Activated naive CD8-positive, alpha-beta T cell treated with anti-CD3 and anti-CD28 coated beads, Interleukin-2, amount 50 U/mL, for 16 hours (primary cell): ENCODE data around the gene BHLHE40.
A peak's percentile ranks its signal among the peaks of the same experiment; 100 is the strongest.

Experiments used
- DNase-seq: peaks from one replicate; pipeline ENCODE4 v3.0.0-alpha.2; 2020; ENCODE audit warnings: low read depth, low spot score

The BHLHE40 gene

DNA sequence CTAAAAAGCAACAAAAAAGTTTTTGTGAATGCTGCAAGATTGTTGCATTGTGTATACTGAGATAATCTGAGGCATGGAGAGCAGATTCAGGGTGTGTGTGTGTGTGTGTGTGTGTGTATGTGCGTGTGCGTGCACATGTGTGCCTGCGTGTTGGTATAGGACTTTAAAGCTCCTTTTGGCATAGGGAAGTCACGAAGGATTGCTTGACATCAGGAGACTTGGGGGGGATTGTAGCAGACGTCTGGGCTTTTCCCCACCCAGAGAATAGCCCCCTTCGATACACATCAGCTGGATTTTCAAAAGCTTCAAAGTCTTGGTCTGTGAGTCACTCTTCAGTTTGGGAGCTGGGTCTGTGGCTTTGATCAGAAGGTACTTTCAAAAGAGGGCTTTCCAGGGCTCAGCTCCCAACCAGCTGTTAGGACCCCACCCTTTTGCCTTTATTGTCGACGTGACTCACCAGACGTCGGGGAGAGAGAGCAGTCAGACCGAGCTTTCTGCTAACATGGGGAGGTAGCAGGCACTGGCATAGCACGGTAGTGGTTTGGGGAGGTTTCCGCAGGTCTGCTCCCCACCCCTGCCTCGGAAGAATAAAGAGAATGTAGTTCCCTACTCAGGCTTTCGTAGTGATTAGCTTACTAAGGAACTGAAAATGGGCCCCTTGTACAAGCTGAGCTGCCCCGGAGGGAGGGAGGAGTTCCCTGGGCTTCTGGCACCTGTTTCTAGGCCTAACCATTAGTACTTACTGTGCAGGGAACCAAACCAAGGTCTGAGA lies 4.7 kb downstream of the BHLHE40 start:
- peak; percentile 37 for DNase-seq

DNA sequence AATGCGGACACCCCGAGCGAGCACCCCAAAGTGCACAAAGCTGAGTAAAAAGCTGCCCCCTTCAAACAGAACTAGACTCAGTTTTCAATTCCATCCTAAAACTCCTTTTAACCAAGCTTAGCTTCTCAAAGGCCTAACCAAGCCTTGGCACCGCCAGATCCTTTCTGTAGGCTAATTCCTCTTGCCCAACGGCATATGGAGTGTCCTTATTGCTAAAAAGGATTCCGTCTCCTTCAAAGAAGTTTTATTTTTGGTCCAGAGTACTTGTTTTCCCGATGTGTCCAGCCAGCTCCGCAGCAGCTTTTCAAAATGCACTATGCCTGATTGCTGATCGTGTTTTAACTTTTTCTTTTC lies 5.3 kb downstream of the BHLHE40 start:
- DNase-seq, result no peak

DNA sequence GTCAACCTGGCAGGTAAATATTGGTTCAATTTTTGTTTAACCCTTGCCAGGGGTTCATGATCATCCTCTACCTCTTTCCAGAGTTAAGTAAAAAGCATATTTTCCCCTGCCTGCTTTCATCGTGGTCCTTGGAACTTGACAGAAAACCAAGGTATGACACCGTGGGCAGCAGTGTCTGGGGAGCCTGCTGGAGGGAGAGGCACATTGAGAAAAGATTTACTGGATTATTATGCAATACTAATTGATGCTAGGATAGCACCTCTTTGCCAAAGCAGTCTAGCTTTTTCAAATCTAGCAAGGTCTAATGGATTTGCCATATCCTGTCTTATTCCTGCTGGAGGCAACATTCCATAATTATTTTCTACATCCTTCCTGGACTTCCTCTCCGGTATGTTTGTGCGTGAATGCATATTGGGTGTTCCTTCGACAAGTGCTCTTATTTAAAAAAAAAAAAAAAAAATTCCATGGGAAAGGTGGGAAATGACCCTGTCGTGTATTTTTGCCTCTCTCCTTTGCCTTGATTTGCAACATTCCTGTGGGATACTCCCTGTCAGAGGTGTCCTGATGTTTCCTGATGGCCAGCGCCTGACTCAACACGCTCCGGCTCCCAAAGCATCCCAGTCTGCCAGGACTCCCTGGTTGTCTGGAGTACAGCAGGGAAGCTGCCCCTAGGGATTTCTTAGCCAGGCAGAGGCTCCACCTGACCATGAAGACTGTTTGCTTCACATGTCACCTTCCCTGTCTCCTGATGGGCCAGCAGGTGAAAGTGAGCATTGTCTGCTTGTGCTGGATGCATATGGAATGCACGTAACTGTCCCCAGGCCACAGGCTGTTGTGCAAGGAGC lies 6.3 kb downstream of the BHLHE40 start:
- no peak for DNase-seq

DNA sequence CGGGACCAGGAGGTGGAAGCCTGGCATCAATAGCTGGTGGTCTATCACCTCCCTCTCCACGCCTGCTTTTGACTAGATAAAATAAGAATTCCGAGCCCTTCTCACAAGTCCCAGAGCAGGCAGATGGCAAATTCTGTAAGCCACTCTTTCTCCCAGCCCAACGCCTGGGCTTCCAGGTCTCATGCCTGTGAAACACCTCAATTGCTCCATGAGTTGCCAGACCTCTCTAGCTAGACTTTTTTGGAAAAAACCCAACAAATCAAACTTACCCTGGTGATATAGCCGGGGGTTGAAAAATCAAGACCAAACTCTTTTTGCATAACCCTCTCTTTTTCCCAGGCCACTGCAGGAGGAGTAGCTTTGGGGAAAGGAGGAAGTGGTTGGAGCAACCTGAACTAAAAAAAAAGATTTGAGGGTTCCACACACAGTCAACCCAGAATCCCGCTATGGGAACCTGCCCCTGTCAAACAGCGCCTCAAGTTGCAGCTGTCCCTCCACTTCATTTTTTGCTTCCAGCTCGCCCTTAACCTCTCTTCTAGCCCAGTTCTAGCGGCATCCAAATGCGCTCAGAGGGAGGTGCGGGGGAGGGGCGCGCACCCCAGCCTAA lies 7.0 kb downstream of the BHLHE40 start:
- no peak for DNase-seq

DNA sequence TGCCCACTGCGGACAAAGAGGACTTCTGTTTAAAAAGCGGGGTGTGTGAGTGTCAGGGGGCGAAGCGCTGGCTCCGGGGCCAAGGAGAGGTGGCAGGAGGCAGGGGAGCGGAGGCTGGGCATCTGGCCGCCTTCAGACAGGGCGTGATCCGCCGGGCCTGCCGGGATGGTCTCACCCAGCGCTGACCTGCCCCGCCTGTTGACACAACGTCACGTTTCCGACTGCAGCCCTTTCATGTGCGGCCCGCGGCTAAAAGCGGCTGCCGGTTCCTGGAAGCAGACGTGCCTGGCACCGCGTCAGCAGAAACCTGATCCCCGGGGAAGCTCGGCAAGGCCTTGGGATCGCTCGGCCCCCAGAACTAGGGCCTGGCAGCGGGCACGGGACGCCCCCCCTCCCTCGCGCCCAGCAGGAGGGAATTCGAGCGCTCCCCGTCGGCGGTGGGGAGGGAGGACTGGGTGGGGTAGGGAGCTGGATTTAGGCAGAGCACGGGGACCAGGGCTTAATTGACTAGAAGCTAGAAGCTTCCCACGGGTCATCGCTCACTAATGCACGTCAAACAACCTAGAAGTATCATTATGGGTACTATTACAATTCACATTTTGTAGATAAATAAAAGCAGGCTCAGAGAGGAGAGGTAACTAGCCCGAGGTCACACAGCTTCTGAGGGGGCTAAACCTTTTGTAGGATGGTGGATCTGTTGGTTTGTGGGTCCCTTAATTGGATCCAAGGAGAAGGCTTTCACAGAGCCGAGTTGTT lies 7.7 kb downstream of the BHLHE40 start:
- no peak for DNase-seq

DNA sequence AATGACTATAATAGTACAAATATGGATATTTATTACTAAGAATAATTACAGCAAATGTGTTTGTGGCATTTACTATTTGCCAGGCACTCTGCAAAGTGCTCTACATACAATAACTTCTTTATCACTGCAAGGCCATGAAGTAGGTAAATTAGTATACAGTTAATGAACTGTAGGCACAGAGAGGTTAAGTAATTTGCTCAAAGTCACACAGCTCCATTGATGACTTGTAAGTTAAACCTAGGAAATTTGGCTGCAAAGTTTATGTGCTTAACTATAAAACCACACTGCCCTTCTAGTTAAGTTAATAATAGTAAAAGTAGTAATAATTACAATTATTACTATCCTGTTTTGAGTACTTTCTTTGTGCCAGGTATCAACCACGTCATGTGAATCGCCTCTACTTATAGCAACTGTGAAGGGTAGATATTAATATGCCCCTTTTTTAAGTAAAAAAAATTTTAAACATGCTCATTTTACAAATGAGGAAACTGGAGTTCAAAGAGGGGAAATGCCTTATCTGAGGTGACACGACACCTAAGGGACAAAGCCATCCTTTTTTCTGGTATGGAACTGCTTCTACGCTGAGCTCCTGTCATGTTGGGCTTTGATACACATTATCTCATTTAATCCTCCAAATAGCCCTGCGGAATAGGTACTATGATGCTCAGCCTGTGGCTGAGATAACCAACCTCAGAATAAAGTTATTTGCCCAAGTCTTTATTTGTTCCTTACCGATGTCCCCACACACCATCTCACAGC lies 8.5 kb downstream of the BHLHE40 start:
- no peak for DNase-seq

DNA sequence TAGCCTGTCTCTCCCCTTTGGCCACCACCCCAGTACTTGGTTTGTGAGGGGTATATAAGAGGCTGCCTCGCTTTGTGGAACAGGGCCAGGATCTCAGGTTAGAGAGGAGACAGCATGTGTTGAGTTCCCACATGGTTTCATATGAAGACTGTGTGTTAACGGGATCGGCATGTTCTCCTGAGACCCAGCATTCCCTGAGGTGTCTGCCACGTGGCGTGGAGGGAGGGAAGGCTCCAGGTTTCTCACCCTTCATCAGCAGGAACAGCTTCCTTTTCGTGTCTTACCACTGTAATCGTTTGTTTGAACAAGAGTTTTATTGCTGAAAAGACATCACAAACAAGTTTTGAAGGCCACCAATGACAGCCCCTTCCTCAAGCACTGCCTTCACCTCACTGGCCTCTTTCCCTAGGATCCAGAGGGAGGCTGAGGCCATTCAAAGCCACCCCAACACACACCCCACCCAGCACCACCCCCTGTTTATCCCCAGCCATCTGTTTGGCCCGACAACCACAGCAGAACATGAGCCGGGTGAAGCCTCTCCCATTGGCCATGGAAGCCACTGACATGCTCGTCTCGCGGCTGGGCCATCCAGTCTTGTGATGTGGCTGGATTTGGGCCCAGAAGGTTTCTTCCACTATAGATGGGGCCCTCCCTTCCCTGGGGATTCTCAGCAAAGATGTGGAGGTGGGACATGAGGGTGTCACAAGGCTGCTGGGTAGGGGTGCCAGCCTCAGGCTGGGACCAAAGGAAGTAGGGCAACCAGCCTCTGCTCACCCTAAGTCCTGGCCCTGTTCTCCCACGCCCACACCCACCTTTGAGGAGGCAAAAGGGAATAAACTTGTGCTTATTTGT lies 10.0 kb downstream of the BHLHE40 start:
- no peak for DNase-seq

DNA sequence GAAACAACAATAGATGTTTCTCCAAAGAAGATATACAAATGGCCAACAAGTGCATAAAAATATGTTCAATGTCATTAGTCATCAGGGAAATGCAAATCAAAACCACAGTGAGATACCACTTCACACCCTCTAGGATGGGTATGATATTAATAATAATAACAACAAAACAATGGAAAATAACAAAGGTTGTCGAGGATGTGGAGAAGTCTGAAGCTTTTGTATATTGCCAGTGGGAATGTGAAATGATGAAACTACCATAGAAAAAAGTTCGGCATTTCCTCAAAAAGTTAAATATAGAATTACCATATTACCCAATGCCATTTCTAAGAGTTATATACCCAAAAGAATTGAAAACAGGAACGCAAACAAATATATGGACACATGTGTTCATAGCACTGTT lies 10.8 kb downstream of the BHLHE40 start:
- DNase-seq, result no peak

GRCh38 chr3:4992118-4992517 lies 12.9 kb downstream of the BHLHE40 start:
- DNase-seq, result no peak

DNA sequence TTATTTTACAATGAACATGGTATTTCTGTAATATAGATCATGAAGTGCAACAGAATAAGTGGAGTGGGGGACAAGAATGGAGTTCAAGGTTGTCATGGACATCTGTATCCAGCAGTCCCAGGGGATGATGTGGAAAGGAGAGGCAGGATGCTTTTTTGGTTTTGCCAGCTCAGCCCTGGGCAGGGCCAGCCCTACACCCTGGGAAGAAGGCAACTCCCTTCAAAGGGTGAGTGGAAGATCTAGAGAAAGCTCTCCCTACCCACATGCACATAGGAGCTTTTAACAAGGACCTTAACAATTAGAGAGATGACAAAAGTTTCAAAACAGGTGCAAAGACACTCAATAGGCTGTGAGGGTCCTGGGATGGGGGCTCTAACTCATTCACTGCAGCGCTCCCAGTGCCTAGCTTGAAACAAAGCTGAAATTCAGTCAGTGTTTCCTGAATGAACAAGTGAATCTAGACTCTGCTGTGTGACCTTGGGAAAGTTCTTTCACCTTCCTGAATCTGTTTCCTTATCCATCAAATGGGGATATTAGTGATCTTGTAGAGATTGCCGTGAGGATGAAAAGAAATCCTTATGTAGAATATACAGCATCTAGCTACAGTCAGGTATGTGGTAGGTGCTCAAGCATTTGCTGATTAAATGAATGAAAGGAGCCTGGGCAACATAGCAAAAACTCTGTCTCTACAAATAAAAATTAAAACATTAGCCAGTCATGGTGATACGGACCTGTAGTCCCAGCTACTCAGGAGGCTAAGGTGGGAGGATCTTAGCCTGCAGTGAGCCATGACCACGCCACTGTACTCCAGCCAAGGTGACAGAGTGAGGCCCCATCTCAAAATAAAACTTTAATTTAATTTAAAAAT lies 14.3 kb downstream of the BHLHE40 start:
- no peak for DNase-seq

- DNase-seq, result no peak
These were observed 15.0 kb downstream of the BHLHE40 start for GRCh38 chr3:4994144-4994730.

DNA sequence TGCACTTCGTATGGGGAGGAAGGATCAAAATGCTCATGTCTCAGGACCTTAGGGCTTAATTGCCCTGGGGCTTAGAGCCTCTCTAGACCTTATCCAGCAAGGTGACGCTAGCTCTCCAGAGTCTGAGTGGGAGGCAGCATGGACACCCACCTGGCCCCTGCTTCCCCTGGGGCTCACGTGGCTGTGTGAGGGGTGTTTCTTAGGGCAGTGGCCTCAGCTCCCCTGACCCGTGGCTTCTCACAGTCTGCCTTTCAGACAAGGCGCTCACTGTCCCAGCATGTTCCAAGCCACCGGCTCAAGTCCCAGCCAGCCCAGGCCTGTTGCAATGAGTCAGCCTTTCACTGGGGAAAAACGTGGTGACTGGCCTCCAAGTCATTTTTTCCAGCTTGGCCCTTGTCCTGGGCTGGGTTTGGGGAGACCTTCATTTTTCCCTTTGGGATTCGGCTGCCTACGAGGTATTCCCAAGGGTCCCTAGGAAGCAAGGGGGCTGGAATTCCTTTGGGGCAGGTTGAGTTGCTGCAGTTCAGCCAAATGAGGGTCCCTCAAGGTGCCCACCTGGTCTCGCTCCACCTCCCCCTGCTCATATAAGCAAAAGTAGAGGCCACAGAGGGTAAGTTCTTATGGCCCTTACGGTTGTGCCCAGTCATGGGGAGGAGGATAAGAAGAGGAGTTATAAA lies 15.7 kb downstream of the BHLHE40 start:
- DNase-seq, result no peak

DNA sequence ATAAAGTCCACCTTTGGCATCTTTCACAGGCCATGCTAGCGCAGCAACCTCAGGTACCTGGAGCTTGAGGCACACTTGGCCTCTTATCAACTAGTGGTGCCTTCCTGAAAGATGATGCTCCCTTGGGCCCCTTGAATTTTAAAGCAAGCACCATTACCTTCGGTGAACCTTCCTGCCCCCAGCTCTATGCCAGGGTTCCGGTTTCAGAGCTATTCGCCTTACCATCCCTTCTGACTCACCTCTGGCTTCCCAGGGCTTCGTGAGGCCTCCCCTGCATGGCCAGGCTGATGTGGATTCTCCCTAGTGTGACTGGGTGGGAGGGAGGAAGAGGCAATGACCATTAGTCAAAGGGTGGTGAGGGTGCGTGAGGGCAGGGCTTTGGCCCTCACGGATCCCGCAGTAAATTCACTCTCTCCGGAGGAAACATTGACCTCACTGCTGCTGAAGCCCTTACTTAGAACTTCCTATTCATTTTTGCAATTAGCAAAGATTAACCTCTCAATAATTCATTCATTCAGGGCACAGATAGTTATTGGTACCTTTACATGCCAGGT lies 16.3 kb downstream of the BHLHE40 start:
- no peak for DNase-seq

DNA sequence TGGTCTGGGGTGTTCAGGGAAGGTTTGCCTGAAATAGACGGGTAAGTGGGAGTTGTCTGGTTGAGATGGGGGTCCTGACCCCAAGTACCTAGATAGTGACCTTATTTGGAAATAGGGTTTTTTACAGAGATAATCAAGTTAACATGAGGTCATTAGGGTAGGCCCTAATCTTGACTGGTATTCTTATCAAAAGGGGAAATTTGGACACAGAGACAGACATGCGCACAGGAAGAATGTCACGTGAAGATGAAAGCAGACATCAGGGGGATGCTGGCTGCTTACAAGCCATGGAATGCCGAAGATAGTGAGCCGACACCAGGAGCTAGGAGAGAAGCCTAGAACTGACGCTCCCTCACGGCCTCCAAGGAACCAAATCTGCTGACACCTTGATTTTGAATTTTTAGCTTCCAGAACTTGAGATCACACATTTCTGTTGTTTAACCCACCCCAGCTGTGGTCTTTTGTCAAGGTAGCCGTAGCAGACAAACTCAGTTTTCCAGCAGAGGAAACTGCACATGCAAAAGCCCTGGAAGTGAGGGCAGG lies 17.1 kb downstream of the BHLHE40 start:
- DNase-seq, result no peak

GRCh38 chr3:4996771-4997291 lies 17.6 kb downstream of the BHLHE40 start:
- DNase-seq, result no peak

DNA sequence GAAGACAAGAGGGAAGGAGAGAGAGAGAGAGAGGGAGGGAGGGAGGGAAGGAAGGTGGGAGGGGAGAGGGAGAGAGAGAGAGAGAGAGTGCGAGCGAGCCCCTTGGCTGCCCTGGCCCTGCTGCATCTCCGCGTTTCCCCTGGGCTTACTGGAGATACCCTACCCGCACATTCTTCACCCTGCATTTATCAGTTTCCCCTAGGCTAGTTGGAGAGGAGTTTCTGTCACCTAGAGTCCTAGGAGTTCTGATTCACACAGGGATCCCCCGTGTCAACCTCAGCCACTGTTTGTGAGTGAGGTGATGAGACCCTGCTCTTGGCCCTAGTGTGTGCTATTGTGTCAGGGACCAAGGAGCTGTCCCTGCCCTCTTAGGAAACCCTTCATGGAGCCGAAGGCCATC lies 18.7 kb downstream of the BHLHE40 start:
- no peak for DNase-seq

GRCh38 chr3:4999531-5000184 lies 20.4 kb downstream of the BHLHE40 start:
- no peak for DNase-seq
